Neural progenitor cell (in vitro differentiated cells): Measurements from ENCODE around the gene SLC25A17. TPM values are rescaled to one million over a fixed set of nuclear protein-coding genes. Genes with fewer than 3 reads are reported as not detected.
A peak's percentile ranks its signal among the peaks of the same experiment; 100 is the strongest.
"Not testable (repeated sequence)": the region's sequence is repeated elsewhere in the genome, so short reads cannot be mapped to it uniquely, and the experiment has no call there.

ENCODE experiments used
- DNase-seq: peaks from one replicate; pipeline ENCODE4 v3.0.0-alpha.2; 2016; ENCODE audit warnings: low spot score
- H2AFZ ChIP-seq: fragments of 200-600 bp; sonication (generic); replicated peaks from 2 replicates; pipeline ENCODE4 v1.6.1; 2016; ENCODE audit warnings: antibody characterized with exemption
- H3F3A ChIP-seq: fragments of 200-600 bp; sonication (generic); 2 replicates; pipeline ENCODE4 v1.6.1; 2016; ENCODE audit warnings: antibody characterized with exemption, low read depth
- H3K27ac ChIP-seq: fragments of 200-600 bp; sonication (generic); 2 replicates; pipeline ENCODE4 v1.5.1; 2016; ENCODE audit warnings: mild to moderate bottlenecking
- H3K27me3 ChIP-seq: fragments of 200-600 bp; sonication (generic); 2 replicates; pipeline ENCODE4 v1.6.1; 2016; ENCODE audit warnings: mild to moderate bottlenecking, moderate library complexity
- H3K36me3 ChIP-seq: fragments of 200-600 bp; sonication (generic); 2 replicates; pipeline ENCODE4 v1.5.1; 2016
- H3K4me1 ChIP-seq: fragments of 200-600 bp; sonication (generic); 2 replicates; pipeline ENCODE4 v1.6.1; 2016; ENCODE audit warnings: mixed run types
- H3K4me2 ChIP-seq: fragments of 200-600 bp; sonication (generic); 2 replicates; pipeline ENCODE4 v1.6.1; 2016
- H3K4me3 ChIP-seq: fragments of 200-600 bp; sonication (generic); 2 replicates; pipeline ENCODE4 v1.5.1; 2016
- H3K79me2 ChIP-seq: fragments of 200-600 bp; sonication (generic); 2 replicates; pipeline ENCODE4 v1.6.1; 2016; ENCODE audit warnings: low read depth
- H3K9ac ChIP-seq: fragments of 200-600 bp; sonication (generic); 2 replicates; pipeline ENCODE4 v1.6.1; 2016
- H3K9me3 ChIP-seq: fragments of 200-600 bp; sonication (generic); 2 replicates; pipeline ENCODE4 v1.5.1; 2016; ENCODE audit warnings: low read depth
- H4K20me1 ChIP-seq: fragments of 200-600 bp; sonication (generic); 2 replicates; pipeline ENCODE4 v1.6.1; 2016; ENCODE audit warnings: low read depth
- H3K27ac Mint-ChIP-seq: 3 replicates; pipeline ENCODE4 v1.8.0; 2021; ENCODE audit warnings: mixed read lengths
- H3K27me3 Mint-ChIP-seq: 2 replicates; pipeline ENCODE4 v1.8.0; 2022; ENCODE audit warnings: low read depth, mild to moderate bottlenecking, inconsistent platforms, moderate library complexity, mixed read lengths; ENCODE audit not compliant: insufficient read depth
- H3K36me3 Mint-ChIP-seq: 3 replicates; pipeline ENCODE4 v1.8.0; 2021; ENCODE audit warnings: mixed read lengths
- H3K4me1 Mint-ChIP-seq: 3 replicates; pipeline ENCODE4 v1.8.0; 2021; ENCODE audit warnings: mixed read lengths
- H3K4me3 Mint-ChIP-seq: 3 replicates; pipeline ENCODE4 v1.8.0; 2021; ENCODE audit warnings: mild to moderate bottlenecking, moderate library complexity, mixed read lengths
- H3K9me3 Mint-ChIP-seq: 3 replicates; pipeline ENCODE4 v1.8.0; 2020; ENCODE audit warnings: mixed read lengths
- CTCF ChIP-seq: fragments of 200-600 bp; sonication (generic); IDR thresholded peaks from 2 replicates; pipeline ENCODE4 v1.5.1; 2017; ENCODE audit warnings: antibody characterized with exemption, mild to moderate bottlenecking
- EZH2 ChIP-seq: fragments of 200-600 bp; sonication (generic); IDR thresholded peaks from 2 replicates; pipeline ENCODE4 v1.6.1; 2017; ENCODE audit warnings: antibody characterized with exemption, mild to moderate bottlenecking, moderate library complexity
- EZH2phosphoT487 ChIP-seq: fragments of 200-600 bp; sonication (generic); IDR thresholded peaks from 2 replicates; pipeline ENCODE4 v1.6.1; 2017; ENCODE audit warnings: antibody characterized with exemption
- total RNA-seq: library from RNA; depleted of rRNA; stranded (reverse); fragments of >200 nt; gene quantifications from 2 replicates; pipeline ENCODE4 v1.2.3, GENCODE V29; 2015; ENCODE audit warnings: low replicate concordance

The SLC25A17 gene
- total RNA-seq, 1 donor from 2014 or later = 31.7 TPM

- TF ChIP-seq EZH2 = no peak
- TF ChIP-seq EZH2phosphoT487 = no peak
- no peak for TF ChIP-seq CTCF
- Histone ChIP-seq H3K27ac (no peak overlapping the region), H3K27me3 (no peaks in the 10 kb centered on the region), H3K4me2 (no peak overlapping the region), H3K4me3 (no peak overlapping the region), H2AFZ (no peak overlapping the region), H3K9me3 (no peaks in the 10 kb centered on the region), H3K9ac (no peak overlapping the region), H3K79me2 (no peaks in the 10 kb centered on the region), H3F3A (peaks cover 31% of the 10 kb centered on the region), H4K20me1 (peaks cover 5% of the 10 kb centered on the region), H3K4me1 (no peaks in the 10 kb centered on the region), H3K36me3 (peaks cover 36% of the 10 kb centered on the region)
- Mint-ChIP-seq H3K36me3 (peaks cover 18% of the 10 kb centered on the region), H3K27me3 (no peaks in the 10 kb centered on the region), H3K4me3 (no peak overlapping the region), H3K4me1 (no peaks in the 10 kb centered on the region), H3K9me3 (no peaks in the 10 kb centered on the region), H3K27ac (no peak overlapping the region)
- no peak for DNase-seq
Measured at GRCh38 chr22:40826984-40827741, 8.0 kb upstream of the SLC25A17 start.

- not testable (repeated sequence) for H3K27ac ChIP-seq, H3K4me2 ChIP-seq
- peaks cover 32% of the 10 kb centered on the region for H3K36me3 ChIP-seq
Measured at GRCh38 chr22:40826292-40826691, 7.1 kb upstream of the SLC25A17 start.

GRCh38 chr22:40823426-40823825 lies 4.3 kb upstream of the SLC25A17 start:
- Mint-ChIP-seq H3K9me3 (no peaks in the 10 kb centered on the region), H3K4me1 (peaks cover 13% of the 10 kb centered on the region), H3K27ac (no peak overlapping the region), H3K36me3 (peaks cover 9% of the 10 kb centered on the region), H3K4me3 (no peak overlapping the region), H3K27me3 (no peaks in the 10 kb centered on the region)
- no peak overlapping the region for H2AFZ ChIP-seq
- no peak overlapping the region for H3K27ac ChIP-seq
- peaks cover 8% of the 10 kb centered on the region for H3K36me3 ChIP-seq
- H3K9ac ChIP-seq = no peak overlapping the region
- peaks cover 5% of the 10 kb centered on the region for H3K79me2 ChIP-seq
- H4K20me1 ChIP-seq = no peaks in the 10 kb centered on the region
- no peak overlapping the region for H3K4me3 ChIP-seq
- H3K4me2 ChIP-seq = no peak overlapping the region
- H3F3A ChIP-seq = peaks cover 44% of the 10 kb centered on the region
- H3K4me1 ChIP-seq = peaks cover 1% of the 10 kb centered on the region
- no peaks in the 10 kb centered on the region for H3K9me3 ChIP-seq
- TF ChIP-seq EZH2 (no peak), EZH2phosphoT487 (no peak), CTCF (no peak)
- no peak for DNase-seq
- H3K27me3 ChIP-seq = no peaks in the 10 kb centered on the region

More at GRCh38 chr22:40826292-40826691, 7.1 kb upstream of the SLC25A17 start:
- H3K27me3 ChIP-seq, H3K79me2 ChIP-seq, H3K4me1 ChIP-seq, H4K20me1 ChIP-seq, H3K27me3 Mint-ChIP-seq, H3K9me3 ChIP-seq, H3K4me3 ChIP-seq, H2AFZ ChIP-seq, DNase-seq, H3K27ac Mint-ChIP-seq, H3K4me1 Mint-ChIP-seq, H3K4me3 Mint-ChIP-seq, H3K9ac ChIP-seq, H3K9me3 Mint-ChIP-seq: not testable (repeated sequence)
- peaks cover 37% of the 10 kb centered on the region for H3F3A ChIP-seq
- H3K36me3 Mint-ChIP-seq = peaks cover 17% of the 10 kb centered on the region

GRCh38 chr22:40819599-40820140 lies 524 bp upstream of the SLC25A17 start:
- H3K9me3 ChIP-seq = no peaks in the 10 kb centered on the region
- H3K9me3 Mint-ChIP-seq = no peaks in the 10 kb centered on the region
- H3K27me3 Mint-ChIP-seq = no peaks in the 10 kb centered on the region
- peak overlapping the region; percentile 13 for H3K27ac ChIP-seq
- peaks cover 42% of the 10 kb centered on the region for H3K79me2 ChIP-seq
- no peaks in the 10 kb centered on the region for H4K20me1 ChIP-seq
- H3K27ac Mint-ChIP-seq = no peak overlapping the region
- peaks cover 5% of the 10 kb centered on the region for H3K36me3 ChIP-seq
- peaks cover 13% of the 10 kb centered on the region for H3K36me3 Mint-ChIP-seq
- H3K4me3 ChIP-seq = peak overlapping the region; percentile 73
- TF ChIP-seq CTCF (no peak), EZH2 (no peak), EZH2phosphoT487 (no peak)
- no peak overlapping the region for H3K9ac ChIP-seq
- H2AFZ ChIP-seq = peak overlapping the region; percentile 82
- peak; percentile 21 for DNase-seq
- peak overlapping the region; percentile 97 for H3K4me3 Mint-ChIP-seq
- H3K27me3 ChIP-seq = no peaks in the 10 kb centered on the region
- peaks cover 41% of the 10 kb centered on the region for H3F3A ChIP-seq
- peaks cover 27% of the 10 kb centered on the region for H3K4me1 Mint-ChIP-seq
- H3K4me2 ChIP-seq = peak overlapping the region; percentile 78
- H3K4me1 ChIP-seq = peaks cover 8% of the 10 kb centered on the region
